ENCODE data around the gene CEP290. TPM values are rescaled to one million over a fixed set of nuclear protein-coding genes. Genes with fewer than 3 reads are reported as not detected.

The CEP290 gene
- total and polyA plus RNA-seq, 10 of the 15 experiments (the other 5 are each of a cell fraction or from before 2014, with no cell fraction given): 4.8 to 15.7 (median 10.7) TPM

DNA sequence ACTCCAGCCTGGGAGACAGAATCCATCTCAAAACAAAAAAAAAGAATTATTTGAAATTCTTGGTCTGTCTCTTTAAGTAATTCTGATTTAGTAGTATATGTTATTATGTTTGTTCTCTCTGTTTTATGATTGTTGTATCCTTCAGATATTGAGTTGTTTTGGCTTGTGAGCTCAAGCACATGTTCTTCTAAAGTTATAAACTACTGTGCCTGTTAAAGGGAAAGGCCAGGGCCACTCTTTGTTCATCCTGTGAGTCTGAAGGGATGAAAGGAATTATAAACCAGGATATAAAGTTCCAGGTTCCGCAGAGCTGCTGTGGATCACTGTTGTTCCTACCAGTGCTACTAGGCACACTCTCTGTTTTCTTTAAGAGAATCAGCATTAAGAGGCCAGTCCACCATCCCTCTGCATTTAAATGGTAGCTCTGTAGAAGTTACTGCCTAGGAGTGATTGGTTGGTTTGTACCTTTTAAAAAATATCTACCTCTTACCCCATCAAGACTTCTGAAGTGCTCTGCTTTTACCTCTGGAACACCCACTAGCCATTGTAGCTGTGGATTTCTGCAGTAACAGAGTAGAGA, 14.3 kb upstream of the CEP290 start (continued):
- TF ChIP-seq, protein P1, sequence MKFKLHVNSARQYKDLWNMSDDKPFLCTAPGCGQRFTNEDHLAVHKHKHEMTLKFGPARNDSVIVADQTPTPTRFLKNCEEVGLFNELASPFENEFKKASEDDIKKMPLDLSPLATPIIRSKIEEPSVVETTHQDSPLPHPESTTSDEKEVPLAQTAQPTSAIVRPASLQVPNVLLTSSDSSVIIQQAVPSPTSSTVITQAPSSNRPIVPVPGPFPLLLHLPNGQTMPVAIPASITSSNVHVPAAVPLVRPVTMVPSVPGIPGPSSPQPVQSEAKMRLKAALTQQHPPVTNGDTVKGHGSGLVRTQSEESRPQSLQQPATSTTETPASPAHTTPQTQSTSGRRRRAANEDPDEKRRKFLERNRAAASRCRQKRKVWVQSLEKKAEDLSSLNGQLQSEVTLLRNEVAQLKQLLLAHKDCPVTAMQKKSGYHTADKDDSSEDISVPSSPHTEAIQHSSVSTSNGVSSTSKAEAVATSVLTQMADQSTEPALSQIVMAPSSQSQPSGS (IDR thresholded peaks at IDR 0.05; ENCODE audit: low read length): no peak
- TF ChIP-seq SPI1 (IDR thresholded peaks at IDR 0.05; ENCODE audit: borderline replicate concordance, insufficient read depth, low read depth, low read length): no peak
- TF ChIP-seq EED (IDR thresholded peaks at IDR 0.05; ENCODE audit: low read depth): no peak
- TF ChIP-seq, protein P2, sequence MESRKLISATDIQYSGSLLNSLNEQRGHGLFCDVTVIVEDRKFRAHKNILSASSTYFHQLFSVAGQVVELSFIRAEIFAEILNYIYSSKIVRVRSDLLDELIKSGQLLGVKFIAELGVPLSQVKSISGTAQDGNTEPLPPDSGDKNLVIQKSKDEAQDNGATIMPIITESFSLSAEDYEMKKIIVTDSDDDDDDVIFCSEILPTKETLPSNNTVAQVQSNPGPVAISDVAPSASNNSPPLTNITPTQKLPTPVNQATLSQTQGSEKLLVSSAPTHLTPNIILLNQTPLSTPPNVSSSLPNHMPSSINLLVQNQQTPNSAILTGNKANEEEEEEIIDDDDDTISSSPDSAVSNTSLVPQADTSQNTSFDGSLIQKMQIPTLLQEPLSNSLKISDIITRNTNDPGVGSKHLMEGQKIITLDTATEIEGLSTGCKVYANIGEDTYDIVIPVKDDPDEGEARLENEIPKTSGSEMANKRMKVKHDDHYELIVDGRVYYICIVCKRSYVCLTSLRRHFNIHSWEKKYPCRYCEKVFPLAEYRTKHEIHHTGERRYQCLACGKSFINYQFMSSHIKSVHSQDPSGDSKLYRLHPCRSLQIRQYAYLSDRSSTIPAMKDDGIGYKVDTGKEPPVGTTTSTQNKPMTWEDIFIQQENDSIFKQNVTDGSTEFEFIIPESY (IDR thresholded peaks at IDR 0.05): no peak
- no peak for TF ChIP-seq NR2C2 (IDR thresholded peaks at IDR 0.05; ENCODE audit: borderline replicate concordance, control insufficient read depth, insufficient read length, low read depth)
- no peak for TF ChIP-seq SRF (IDR thresholded peaks at IDR 0.05; ENCODE audit: low read depth in 2 of 2, low read length in 2 of 2)
- no peak for TF ChIP-seq RUNX3 (IDR thresholded peaks at IDR 0.05; ENCODE audit: low read length)

DNA sequence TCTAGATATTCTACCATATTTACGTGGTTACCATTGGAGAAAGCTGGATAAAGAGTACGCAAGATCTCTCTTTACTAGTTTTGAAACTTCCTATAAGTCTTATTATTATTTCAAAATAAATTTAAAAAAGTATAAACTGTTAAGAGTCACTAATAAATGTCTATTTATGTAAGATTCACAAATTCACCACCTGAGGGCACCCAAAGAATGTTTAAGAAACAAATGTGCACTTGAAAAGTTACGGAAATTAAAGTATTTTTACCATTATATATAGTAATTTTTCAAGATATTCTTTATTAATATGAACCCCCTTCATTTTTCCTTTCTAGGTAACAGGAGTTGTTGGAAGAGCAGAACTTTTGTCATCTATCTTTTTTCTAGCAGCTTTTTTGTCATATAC, 12.1 kb upstream of the CEP290 start:
- no TSS peak for BruUV-seq (replicated peaks)
- Histone ChIP-seq H3K4me3 (no peak overlapping the region), H3K4me1 (ENCODE audit: control insufficient read depth, insufficient read depth, low read length) (no peaks in the 10 kb centered on the region), H3K27me3 (replicated peaks in 1 of 2; ENCODE audit: control insufficient read depth in 2 of 2, insufficient read depth in 2 of 2, low read length in 1 of 2) (no peaks in the 10 kb centered on the region), H3K9ac (ENCODE audit: control insufficient read depth, insufficient read depth, low read length) (no peak overlapping the region), H3K36me3 (ENCODE audit: control insufficient read depth in 2 of 2, insufficient read depth in 2 of 2, low read length in 1 of 2) (no peaks in the 10 kb centered on the region; a peak in 1 of 4 replicates), H3K27ac (ENCODE audit: control insufficient read depth, insufficient read depth) (no peak overlapping the region), H3K79me2 (ENCODE audit: control insufficient read depth, insufficient read depth, low read length) (no peaks in the 10 kb centered on the region), H4K20me1 (ENCODE audit: control insufficient read depth, insufficient read depth) (no peaks in the 10 kb centered on the region), H3K9me3 (replicated peaks; ENCODE audit: control insufficient read depth, insufficient read depth, low read length) (no peaks in the 10 kb centered on the region), H2AFZ (ENCODE audit: control insufficient read depth, low read depth, low read length) (no peak overlapping the region), H3K4me2 (ENCODE audit: control insufficient read depth, insufficient read depth) (no peak overlapping the region)
- ChIA-PET RAD21 (ENCODE audit: unreplicated experiment) (interaction anchor here (1.0 to 2.9 kb wide), 7 partner anchors 8 to 277 kb away, joined by 3 to 15 read pairs (median 3); no protein-coding TSS in a partner anchor), SMC1A (ENCODE audit: uncharacterized antibody, unreplicated experiment) (interaction anchor here (0.6 to 3.9 kb wide), 10 partner anchors 8 to 1308 kb away, joined by 3 to 37 read pairs (median 6); no protein-coding TSS in a partner anchor), CTCF (interaction anchor here (0.7 to 4.3 kb wide), 9 partner anchors 8 to 840 kb away, joined by 3 to 33 read pairs (median 4); no protein-coding TSS in a partner anchor), POLR2A (interaction anchor here (0.9 kb wide), 1 partner anchor 240 kb away, joined by 4 read pairs; no protein-coding TSS in a partner anchor)
- FAIRE-seq (no peak), ATAC-seq (0 out of 3 replicates have a peak, but pooled peaks have one; percentile 25), DNase-seq (ENCODE audit: low read depth, low spot score) (no peak)
- TF ChIP-seq, protein P3, sequence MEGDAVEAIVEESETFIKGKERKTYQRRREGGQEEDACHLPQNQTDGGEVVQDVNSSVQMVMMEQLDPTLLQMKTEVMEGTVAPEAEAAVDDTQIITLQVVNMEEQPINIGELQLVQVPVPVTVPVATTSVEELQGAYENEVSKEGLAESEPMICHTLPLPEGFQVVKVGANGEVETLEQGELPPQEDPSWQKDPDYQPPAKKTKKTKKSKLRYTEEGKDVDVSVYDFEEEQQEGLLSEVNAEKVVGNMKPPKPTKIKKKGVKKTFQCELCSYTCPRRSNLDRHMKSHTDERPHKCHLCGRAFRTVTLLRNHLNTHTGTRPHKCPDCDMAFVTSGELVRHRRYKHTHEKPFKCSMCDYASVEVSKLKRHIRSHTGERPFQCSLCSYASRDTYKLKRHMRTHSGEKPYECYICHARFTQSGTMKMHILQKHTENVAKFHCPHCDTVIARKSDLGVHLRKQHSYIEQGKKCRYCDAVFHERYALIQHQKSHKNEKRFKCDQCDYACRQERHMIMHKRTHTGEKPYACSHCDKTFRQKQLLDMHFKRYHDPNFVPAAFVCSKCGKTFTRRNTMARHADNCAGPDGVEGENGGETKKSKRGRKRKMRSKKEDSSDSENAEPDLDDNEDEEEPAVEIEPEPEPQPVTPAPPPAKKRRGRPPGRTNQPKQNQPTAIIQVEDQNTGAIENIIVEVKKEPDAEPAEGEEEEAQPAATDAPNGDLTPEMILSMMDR (IDR thresholded peaks at IDR 0.05 in 2 of 3, conservative IDR thresholded peaks at IDR 0.05 in 1 of 3; ENCODE audit: control insufficient read depth in 2 of 3, extremely low read depth in 1 of 3, insufficient read depth in 1 of 3, low read depth in 3 of 3, low read length in 3 of 3): peak in 1 of 3 experiments; percentile 17; a peak in 1 of 6 replicates
- TF ChIP-seq SMC3 (IDR thresholded peaks at IDR 0.05; ENCODE audit: borderline replicate concordance, low read length) (peak; percentile 28; the same call in 1 of the 2 replicates), RAD21 (IDR thresholded peaks at IDR 0.05; ENCODE audit: insufficient read depth, low read depth, low read length) (peak; percentile 46; the same call in 1 of the 2 replicates), NRF1 (conservative IDR thresholded peaks at IDR 0.05; ENCODE audit: low read depth, low read length) (no peak)
- in situ Hi-C loops (cut with MboI): no loop called here
- intact Hi-C loops (cut with micrococcal nuclease; ENCODE audit: unreplicated experiment): loop anchor here (5.0 to 10.0 kb wide), 3 partner anchors 238 to 838 kb away; no protein-coding TSS in a partner anchor
- WGBS (ENCODE audit: insufficient coverage, insufficient replicate concordance, low lambda C conversion rate, missing lambda C conversion rate): 100% methylated on average over 3 of the region's 3 CpGs

Measured in GM12878 (cell line).